H1 (cell line): Measurements from ENCODE around the gene ARID1B. TPM values are rescaled to one million over a fixed set of nuclear protein-coding genes. Genes with fewer than 3 reads are reported as not detected.

Experiments used
- ASH2L ChIP-seq: fragments of 200-600, 300-600 bp; sonication (generic); IDR thresholded peaks from one replicate; pipeline ENCODE4 v1.7.1; 2017; ENCODE audit warnings: low read length
- polyA plus RNA-seq, 7 experiments: library from polyadenylated mRNA; depleted of rRNA in 3 of 7; stranded (reverse) in 5 of 7; unstranded in 2 of 7; fragments of >200 nt in 5 of 7; fragments of 200-250 nt in 2 of 7; gene quantifications; 1 replicate in 5 of 7; 2 replicates in 1 of 7; 4 replicates in 1 of 7; pipeline versions ENCODE4 v1.2.1 to v1.2.3, GENCODE V29; 2011 to 2013; ENCODE audit warnings: missing spikeins in 2 of 7, mixed read lengths in 2 of 7
- total RNA-seq: library from RNA; stranded (reverse); fragmentation: NEBNext Ultra II Directional; extraction: Animal tissue kit (Norgen Biotek cat#: 25700); gene quantifications from 2 replicates; pipeline ENCODE4 v1.2.1, GENCODE V29; 2021
- TF ChIP-seq, protein P1 (sequence below): IDR thresholded peaks from 2 replicates; pipeline ENCODE4 v1.6.1; 2011; ENCODE audit warnings: low read length, improper control_type of control experiment

Gene ARID1B
- total and polyA plus RNA-seq, 2 of the 8 experiments (the other 6 are each of a cell fraction or from before 2014, with no cell fraction given) = 24.3 to 70.3 TPM

DNA sequence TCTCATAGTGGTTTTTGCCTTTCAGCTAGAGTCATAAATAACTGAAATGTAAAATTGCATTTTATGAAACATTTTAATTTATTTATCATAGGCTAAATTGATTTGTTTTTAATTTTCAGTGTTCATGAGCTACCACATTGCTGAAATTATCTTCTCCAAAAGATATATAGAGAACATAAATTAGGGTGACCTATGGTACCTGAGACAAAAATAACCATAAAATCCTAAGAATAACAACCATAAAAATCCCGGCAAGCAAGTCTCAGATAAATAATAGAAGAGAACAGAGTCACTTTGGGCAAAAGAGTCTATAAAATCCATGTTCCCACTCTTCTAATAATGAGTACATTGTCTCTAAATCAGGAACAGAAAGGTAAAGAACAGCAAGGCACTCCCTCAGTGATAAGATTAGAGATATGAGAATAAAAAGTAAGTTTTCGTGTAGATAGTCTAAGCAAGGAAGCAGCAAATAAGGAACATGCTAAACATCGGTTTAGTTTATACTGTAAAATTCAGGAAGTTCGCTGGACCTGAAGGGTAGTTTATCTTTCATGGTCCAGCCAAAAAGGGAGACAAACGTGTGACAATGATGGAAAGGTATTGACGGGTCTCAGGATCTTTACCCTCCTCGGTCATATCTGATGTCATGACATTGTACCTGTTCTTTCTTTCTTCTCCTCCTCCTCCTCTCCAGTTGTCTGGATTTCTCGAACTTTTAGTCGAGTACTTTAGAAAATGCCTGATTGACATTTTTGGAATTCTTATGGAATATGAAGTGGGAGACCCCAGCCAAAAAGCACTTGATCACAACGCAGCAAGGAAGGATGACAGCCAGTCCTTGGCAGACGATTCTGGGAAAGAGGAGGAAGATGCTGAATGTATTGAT lies 428.5 kb downstream of the ARID1B start (continued):
- TF ChIP-seq ASH2L = no peak
- TF ChIP-seq, protein P1, sequence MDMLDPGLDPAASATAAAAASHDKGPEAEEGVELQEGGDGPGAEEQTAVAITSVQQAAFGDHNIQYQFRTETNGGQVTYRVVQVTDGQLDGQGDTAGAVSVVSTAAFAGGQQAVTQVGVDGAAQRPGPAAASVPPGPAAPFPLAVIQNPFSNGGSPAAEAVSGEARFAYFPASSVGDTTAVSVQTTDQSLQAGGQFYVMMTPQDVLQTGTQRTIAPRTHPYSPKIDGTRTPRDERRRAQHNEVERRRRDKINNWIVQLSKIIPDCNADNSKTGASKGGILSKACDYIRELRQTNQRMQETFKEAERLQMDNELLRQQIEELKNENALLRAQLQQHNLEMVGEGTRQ = no peak
- TF ChIP-seq, all 59 proteins: peak for 0
